ENCODE data around the gene ZCCHC17.
A peak's percentile ranks its signal among the peaks of the same experiment; 100 is the strongest.
"Not testable (repeated sequence)": the region's sequence is repeated elsewhere in the genome, so short reads cannot be mapped to it uniquely, and the experiment has no call there.

Gene ZCCHC17

DNA sequence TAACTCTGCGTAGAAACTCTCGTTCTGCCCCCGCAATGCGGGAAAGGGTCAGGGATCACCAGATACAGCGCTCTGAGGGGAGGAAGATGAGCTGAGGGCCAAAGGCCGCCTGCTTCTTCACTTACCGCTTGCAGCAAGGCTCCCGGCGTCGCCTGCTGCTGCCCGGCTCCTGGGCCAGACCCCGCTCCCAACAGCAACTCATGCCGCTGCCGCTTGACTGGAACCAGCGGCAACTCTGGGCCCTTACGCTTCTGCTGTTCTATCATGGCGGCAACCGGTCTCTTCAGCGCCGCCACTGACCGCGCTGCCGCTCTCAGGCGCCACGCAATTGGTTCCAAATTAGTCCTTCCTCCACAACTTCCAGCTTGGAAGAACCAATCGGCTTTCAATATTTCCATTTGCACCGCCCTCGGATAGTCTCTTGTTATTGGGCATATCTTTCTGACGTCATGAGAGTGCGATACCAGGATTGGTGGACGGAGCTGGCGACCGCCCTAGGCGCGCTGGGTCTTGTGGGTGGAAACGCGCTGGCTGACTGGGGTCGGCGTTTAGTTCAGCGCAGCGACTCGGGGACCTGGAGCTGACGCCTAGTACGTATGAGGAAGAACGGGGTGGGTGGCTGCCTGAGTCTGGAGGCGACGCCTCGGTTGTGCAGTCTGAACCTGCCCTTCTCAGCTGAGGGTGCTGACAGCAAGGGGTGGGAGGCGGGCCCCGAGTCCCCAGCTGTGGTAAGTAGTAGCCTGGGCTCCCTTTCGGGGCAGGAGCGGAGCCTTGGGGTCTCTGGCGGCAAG, at the start of gene ZCCHC17, which contains the start of gene SNRNP40:
ZCCHC17 (plus strand) TSS at position 547 of the 791 bp plus-strand sequence. CDS start 13,067 bp downstream, outside the sequence.
SNRNP40 (minus strand) TSS at position 303 of the 791 bp plus-strand sequence; CDS start at position 266, 37 bp downstream.
- Mint-ChIP-seq H3K4me3 (no peak within 1 kb of the TSS), H3K9me3 (no peaks in the 10 kb centered on the region), H3K27ac (no peak within 1 kb of the TSS), H3K27me3 (no peaks in the 10 kb centered on the region), H3K36me3 (ENCODE audit: low read depth) (peaks cover 44% of the 10 kb centered on the region), H3K4me1 (ENCODE audit: low read depth) (peaks cover 43% of the 10 kb centered on the region)
- peak; percentile 90 for DNase-seq

- Mint-ChIP-seq H3K27ac (no peak overlapping the region), H3K27me3 (no peaks in the 10 kb centered on the region), H3K36me3 (ENCODE audit: low read depth) (no peaks in the 10 kb centered on the region), H3K9me3 (no peaks in the 10 kb centered on the region), H3K4me1 (ENCODE audit: low read depth) (no peaks in the 10 kb centered on the region), H3K4me3 (no peak overlapping the region)
- DNase-seq = no peak
Measured at GRCh38 chr1:31248276-31248675, 48.6 kb upstream of the ZCCHC17 start.

GRCh38 chr1:31249854-31250253, 47.0 kb upstream of the ZCCHC17 start:
- no peak for DNase-seq
- Mint-ChIP-seq H3K9me3 (no peaks in the 10 kb centered on the region), H3K27ac (no peak overlapping the region), H3K4me3 (no peak overlapping the region), H3K4me1 (ENCODE audit: low read depth) (no peaks in the 10 kb centered on the region), H3K27me3 (no peaks in the 10 kb centered on the region), H3K36me3 (ENCODE audit: low read depth) (no peaks in the 10 kb centered on the region)

GRCh38 chr1:31257213-31257612, 39.6 kb upstream of the ZCCHC17 start:
- Mint-ChIP-seq H3K4me1 (ENCODE audit: low read depth) (no peaks in the 10 kb centered on the region), H3K36me3 (ENCODE audit: low read depth) (peaks cover 54% of the 10 kb centered on the region), H3K4me3 (no peak overlapping the region), H3K27ac (no peak overlapping the region), H3K9me3 (no peaks in the 10 kb centered on the region), H3K27me3 (no peaks in the 10 kb centered on the region)
- DNase-seq = no peak

GRCh38 chr1:31258581-31258980, 38.3 kb upstream of the ZCCHC17 start:
- DNase-seq = no peak
- H3K4me3 Mint-ChIP-seq = no peak overlapping the region
- no peak overlapping the region for H3K27ac Mint-ChIP-seq
- no peaks in the 10 kb centered on the region for H3K4me1 Mint-ChIP-seq (ENCODE audit: low read depth)
- H3K27me3 Mint-ChIP-seq = no peaks in the 10 kb centered on the region
- no peaks in the 10 kb centered on the region for H3K9me3 Mint-ChIP-seq
- peaks cover 67% of the 10 kb centered on the region for H3K36me3 Mint-ChIP-seq (ENCODE audit: low read depth)

- H3K9me3 Mint-ChIP-seq = no peaks in the 10 kb centered on the region
- H3K36me3 Mint-ChIP-seq (ENCODE audit: low read depth) = peaks cover 79% of the 10 kb centered on the region
- no peaks in the 10 kb centered on the region for H3K4me1 Mint-ChIP-seq (ENCODE audit: low read depth)
- no peak overlapping the region for H3K27ac Mint-ChIP-seq
- no peaks in the 10 kb centered on the region for H3K27me3 Mint-ChIP-seq
- H3K4me3 Mint-ChIP-seq = no peak overlapping the region
- no peak for DNase-seq
Measured at GRCh38 chr1:31259746-31260145, 37.1 kb upstream of the ZCCHC17 start.

DNA sequence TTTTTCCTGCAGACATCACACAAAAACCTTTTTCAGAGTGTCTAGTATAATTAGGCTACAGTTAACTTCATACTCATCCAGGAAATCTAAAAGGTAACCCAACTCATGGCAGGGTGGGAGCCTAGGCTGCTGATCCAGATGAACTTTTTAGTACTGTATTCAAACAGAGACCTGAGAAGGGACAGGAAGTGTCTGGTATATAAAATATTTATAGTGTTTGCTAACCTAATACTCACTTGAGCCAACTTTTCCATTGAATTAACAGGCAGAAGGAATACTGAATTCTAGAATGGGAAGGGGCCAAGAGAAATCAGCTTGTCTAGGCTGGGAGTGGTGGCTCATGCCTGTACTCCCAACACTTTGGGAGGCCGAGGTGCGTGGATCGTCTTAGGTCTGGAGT, 34.9 kb upstream of the ZCCHC17 start:
- H3K27ac Mint-ChIP-seq = no peak overlapping the region

GRCh38 chr1:31262393-31262792, 34.4 kb upstream of the ZCCHC17 start:
- not testable (repeated sequence) for H3K4me1 Mint-ChIP-seq (ENCODE audit: low read depth); H3K9me3 Mint-ChIP-seq; DNase-seq; H3K27ac Mint-ChIP-seq; H3K4me3 Mint-ChIP-seq; H3K27me3 Mint-ChIP-seq
- H3K36me3 Mint-ChIP-seq (ENCODE audit: low read depth) = peaks cover 99% of the 10 kb centered on the region

More for the DNA sequence above, 34.9 kb upstream of the ZCCHC17 start:
- Mint-ChIP-seq H3K36me3 (ENCODE audit: low read depth) (peaks cover 99% of the 10 kb centered on the region), H3K4me1 (ENCODE audit: low read depth) (no peaks in the 10 kb centered on the region), H3K9me3 (no peaks in the 10 kb centered on the region), H3K4me3 (no peak overlapping the region), H3K27me3 (no peaks in the 10 kb centered on the region)
- no peak for DNase-seq

- peaks cover 99% of the 10 kb centered on the region for H3K36me3 Mint-ChIP-seq (ENCODE audit: low read depth)
- no peaks in the 10 kb centered on the region for H3K27me3 Mint-ChIP-seq
Measured at GRCh38 chr1:31263408-31263807, 33.4 kb upstream of the ZCCHC17 start.

DNA sequence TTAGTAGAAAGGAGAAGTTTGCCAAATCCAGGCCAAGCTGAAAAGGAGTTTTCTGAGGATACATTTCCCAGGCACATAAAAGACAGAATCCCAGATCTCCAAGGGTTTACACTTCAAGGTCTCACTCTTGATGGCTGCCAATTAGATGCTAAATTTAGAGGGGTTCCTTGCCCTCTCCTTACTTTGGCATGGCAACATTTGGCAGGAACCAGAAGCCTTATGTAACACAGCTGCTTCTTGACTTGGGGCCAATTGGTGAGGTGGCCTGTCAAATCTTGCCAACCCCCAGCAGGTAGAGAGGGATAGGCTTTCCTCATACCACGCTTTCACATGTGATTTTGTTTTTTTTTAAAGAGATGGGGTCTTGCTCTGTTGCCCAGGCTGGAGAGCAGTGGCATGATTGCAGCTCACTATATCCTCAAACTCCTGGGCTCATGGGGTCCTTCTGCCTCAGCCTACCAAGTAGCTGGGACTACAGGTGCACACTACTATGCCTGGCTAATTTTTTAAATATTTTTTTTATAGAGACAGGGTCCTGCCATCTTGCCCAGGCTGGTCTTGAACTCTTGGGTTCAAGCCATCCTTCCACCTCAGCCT, 31.9 kb upstream of the ZCCHC17 start:
- Mint-ChIP-seq H3K36me3 (ENCODE audit: low read depth) (peaks cover 98% of the 10 kb centered on the region), H3K27ac (no peak overlapping the region), H3K4me3 (no peak overlapping the region), H3K4me1 (ENCODE audit: low read depth) (no peaks in the 10 kb centered on the region), H3K27me3 (no peaks in the 10 kb centered on the region), H3K9me3 (no peaks in the 10 kb centered on the region)
- DNase-seq = no peak

More at GRCh38 chr1:31263408-31263807, 33.4 kb upstream of the ZCCHC17 start:
- Mint-ChIP-seq H3K27ac (no peak overlapping the region), H3K9me3 (no peaks in the 10 kb centered on the region), H3K4me1 (ENCODE audit: low read depth) (no peaks in the 10 kb centered on the region), H3K4me3 (no peak overlapping the region)
- no peak for DNase-seq

DNA sequence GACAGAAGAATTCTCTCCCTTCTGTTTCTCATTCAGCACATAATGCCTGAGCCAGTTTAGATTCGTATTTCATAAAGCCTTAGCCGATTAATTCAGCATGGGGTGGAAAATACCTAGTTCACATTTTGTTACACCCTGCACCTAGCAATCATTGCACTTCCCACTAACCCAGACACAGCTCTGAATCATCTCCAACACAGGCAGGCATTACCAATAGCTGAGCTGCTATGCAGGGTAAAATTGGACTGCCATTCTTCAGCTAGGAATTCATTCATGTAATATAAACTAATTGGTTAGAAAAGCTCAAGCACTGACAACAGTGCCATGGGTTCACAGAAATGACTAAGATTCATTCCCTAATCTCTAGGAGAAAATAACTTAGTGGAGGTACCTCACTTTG, 30.3 kb upstream of the ZCCHC17 start:
- H3K27me3 Mint-ChIP-seq = no peaks in the 10 kb centered on the region
- H3K27ac Mint-ChIP-seq = no peak overlapping the region
- H3K4me3 Mint-ChIP-seq = no peak overlapping the region
- H3K4me1 Mint-ChIP-seq (ENCODE audit: low read depth) = no peaks in the 10 kb centered on the region
- peaks cover 97% of the 10 kb centered on the region for H3K36me3 Mint-ChIP-seq (ENCODE audit: low read depth)
- no peak for DNase-seq
- no peaks in the 10 kb centered on the region for H3K9me3 Mint-ChIP-seq

GRCh38 chr1:31272369-31272768, 24.5 kb upstream of the ZCCHC17 start:
- DNase-seq = no peak
- Mint-ChIP-seq H3K36me3 (ENCODE audit: low read depth) (peaks cover 93% of the 10 kb centered on the region), H3K27ac (no peak overlapping the region), H3K9me3 (no peaks in the 10 kb centered on the region), H3K27me3 (no peaks in the 10 kb centered on the region), H3K4me1 (ENCODE audit: low read depth) (peaks cover 4% of the 10 kb centered on the region), H3K4me3 (no peak overlapping the region)

- Mint-ChIP-seq H3K27ac (no peak overlapping the region), H3K4me1 (ENCODE audit: low read depth) (peaks cover 6% of the 10 kb centered on the region), H3K27me3 (no peaks in the 10 kb centered on the region), H3K4me3 (no peak overlapping the region), H3K36me3 (ENCODE audit: low read depth) (peaks cover 93% of the 10 kb centered on the region), H3K9me3 (no peaks in the 10 kb centered on the region)
- no peak for DNase-seq
Measured at GRCh38 chr1:31273619-31274018, 23.2 kb upstream of the ZCCHC17 start.

GRCh38 chr1:31282426-31282825, 14.4 kb upstream of the ZCCHC17 start:
- H3K36me3 Mint-ChIP-seq (ENCODE audit: low read depth) = peaks cover 95% of the 10 kb centered on the region
- H3K9me3 Mint-ChIP-seq, H3K27ac Mint-ChIP-seq: not testable (repeated sequence)

GRCh38 chr1:31287791-31288190, 9.0 kb upstream of the ZCCHC17 start:
- H3K27ac Mint-ChIP-seq; H3K4me3 Mint-ChIP-seq; H3K9me3 Mint-ChIP-seq; H3K27me3 Mint-ChIP-seq; H3K4me1 Mint-ChIP-seq (ENCODE audit: low read depth); DNase-seq: not testable (repeated sequence)
- peaks cover 97% of the 10 kb centered on the region for H3K36me3 Mint-ChIP-seq (ENCODE audit: low read depth)

More at GRCh38 chr1:31282426-31282825, 14.4 kb upstream of the ZCCHC17 start:
- H3K27me3 Mint-ChIP-seq; H3K4me1 Mint-ChIP-seq (ENCODE audit: low read depth); DNase-seq; H3K4me3 Mint-ChIP-seq: not testable (repeated sequence)

Data from activated T-cell treated with anti-CD3 and anti-CD28 coated beads, Interleukin-2, amount 50 U/mL, for 24 hours (primary cell).